Measurements from ENCODE around the gene MYO9A.

DNA sequence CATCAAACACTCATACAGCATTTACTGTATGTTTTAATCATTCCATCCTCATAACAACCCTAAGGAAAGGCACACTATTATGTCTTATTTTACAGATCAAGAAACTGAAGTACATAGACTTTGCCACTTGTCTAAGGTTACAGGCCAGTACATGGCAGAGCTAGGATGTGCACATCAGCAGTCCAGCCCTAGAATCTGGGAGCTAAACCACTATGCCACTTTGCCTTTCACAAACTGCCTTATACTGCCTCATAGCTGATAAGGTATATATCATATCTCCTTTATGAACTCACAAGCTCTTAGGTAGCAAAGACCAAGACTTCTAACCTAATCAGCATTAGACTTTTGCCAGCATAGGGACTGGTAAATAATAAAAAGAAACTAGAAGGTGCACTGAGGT lies 49.1 kb downstream of the MYO9A start:
- TF ChIP-seq, protein P1, sequence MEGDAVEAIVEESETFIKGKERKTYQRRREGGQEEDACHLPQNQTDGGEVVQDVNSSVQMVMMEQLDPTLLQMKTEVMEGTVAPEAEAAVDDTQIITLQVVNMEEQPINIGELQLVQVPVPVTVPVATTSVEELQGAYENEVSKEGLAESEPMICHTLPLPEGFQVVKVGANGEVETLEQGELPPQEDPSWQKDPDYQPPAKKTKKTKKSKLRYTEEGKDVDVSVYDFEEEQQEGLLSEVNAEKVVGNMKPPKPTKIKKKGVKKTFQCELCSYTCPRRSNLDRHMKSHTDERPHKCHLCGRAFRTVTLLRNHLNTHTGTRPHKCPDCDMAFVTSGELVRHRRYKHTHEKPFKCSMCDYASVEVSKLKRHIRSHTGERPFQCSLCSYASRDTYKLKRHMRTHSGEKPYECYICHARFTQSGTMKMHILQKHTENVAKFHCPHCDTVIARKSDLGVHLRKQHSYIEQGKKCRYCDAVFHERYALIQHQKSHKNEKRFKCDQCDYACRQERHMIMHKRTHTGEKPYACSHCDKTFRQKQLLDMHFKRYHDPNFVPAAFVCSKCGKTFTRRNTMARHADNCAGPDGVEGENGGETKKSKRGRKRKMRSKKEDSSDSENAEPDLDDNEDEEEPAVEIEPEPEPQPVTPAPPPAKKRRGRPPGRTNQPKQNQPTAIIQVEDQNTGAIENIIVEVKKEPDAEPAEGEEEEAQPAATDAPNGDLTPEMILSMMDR (IDR thresholded peaks at IDR 0.05) = no peak
- no peak for TF ChIP-seq POLR2A (IDR thresholded peaks at IDR 0.05)
